ENCODE results near the gene HS1BP3. TPM values are rescaled to one million over a fixed set of nuclear protein-coding genes. Genes with fewer than 3 reads are reported as not detected.

HS1BP3 gene
- polyA plus RNA-seq, 3 donors from 2014 or later = 19.2 to 31.1 (median 25.3) TPM

DNA sequence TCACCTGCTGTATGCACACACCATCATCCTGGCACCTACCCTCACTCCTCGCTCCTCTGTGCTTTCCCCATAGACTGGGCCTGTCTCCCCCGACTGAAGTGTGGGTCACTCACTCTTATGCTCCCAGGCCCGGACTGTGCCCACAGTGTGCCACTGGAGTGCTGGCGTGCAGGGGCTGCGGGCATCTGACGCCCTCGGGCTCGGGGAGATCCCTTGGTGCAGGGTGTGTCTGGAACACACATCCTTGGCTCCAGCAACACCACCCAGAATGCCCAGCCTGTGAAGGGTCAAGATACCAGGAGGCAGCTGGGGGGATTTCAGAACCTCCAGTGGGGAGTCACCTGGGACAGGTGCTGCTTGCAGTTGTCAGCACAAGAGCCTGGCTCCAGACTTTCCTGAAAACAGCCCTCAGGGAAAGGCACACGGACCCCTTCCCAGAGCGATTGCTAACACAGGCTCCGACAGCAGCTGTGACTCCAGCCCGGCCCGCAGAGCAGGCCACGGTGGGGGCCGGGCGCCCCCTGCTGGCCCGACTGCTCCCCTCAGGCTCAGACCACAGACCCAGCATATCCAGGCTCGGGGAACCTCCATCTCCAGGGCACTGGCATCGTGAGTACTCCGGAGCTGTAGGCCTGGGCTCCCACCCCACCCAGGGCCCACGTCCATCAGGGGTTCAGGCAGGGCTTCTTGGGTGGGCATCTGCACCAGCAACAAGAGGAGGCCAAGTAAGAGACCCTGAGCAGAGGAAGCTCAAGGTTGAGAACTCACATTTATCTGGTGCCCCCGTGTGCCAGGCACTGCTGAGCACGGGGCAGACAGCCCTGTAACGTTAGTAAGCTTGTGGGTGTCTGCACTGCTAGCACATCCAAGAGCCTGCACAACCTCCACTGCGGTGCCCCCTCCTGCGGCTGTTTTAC is 8.6 kb downstream of the HS1BP3 start:
- H3K27ac Mint-ChIP-seq = no peak overlapping the region
- peak; percentile 72 to 77 (median 74) for DNase-seq
- no peaks in the 10 kb centered on the region for H3K9me3 Mint-ChIP-seq
- peaks cover 4 to 7% of the 10 kb centered on the region in 2 donors for H3K4me1 Mint-ChIP-seq
- no peak overlapping the region for H3K4me3 Mint-ChIP-seq
- peaks cover 2% of the 10 kb centered on the region in 3 donors for H3K27me3 Mint-ChIP-seq (ENCODE audit: low read depth in 3 of 3)
- peaks cover 7 to 27% (median 19%) of the 10 kb centered on the region in 3 donors for H3K36me3 Mint-ChIP-seq

DNA sequence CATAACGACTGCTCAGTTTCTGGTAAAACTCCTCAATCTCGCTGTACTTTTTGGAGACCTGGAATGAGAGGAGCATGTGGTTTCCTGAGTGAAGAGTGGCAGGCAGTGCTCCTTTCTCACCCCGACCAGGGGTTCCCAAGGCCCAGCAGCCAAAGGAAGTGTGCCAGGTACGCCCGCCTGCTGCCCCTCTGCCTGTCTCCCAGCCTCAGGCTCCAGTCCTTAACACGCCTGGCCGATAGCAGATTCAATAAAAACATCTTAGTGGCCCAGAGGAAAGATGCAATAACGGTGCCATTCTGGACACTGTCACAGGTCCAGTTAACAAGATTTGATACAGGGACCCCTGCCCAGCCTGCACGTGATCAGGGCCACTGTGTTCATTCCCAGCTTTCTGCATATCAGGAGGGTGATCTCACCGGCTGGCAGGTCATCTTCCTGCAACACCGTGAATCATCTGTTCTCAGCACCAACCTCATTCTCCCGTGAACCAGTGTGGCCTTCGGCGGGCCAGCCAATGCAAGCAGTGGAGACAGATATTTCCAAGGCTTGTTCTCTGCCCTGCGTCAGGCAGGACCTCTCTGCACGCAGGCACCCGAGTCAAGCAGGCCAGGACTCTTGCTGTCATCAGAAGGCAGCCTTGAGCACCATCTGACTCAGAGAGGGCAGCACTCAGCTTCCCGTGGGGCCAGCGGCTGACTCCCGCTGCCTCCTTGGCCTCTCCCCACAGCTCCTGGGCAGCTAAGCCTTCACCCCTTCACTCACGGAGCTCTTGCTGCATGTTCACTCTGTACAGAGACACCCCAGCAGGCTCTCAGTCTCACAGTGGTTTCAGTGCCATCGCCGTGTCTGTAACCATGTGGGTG is 9.5 kb downstream of the HS1BP3 start:
- H3K27ac Mint-ChIP-seq = no peak overlapping the region
- H3K27me3 Mint-ChIP-seq (ENCODE audit: low read depth in 3 of 3) = peaks cover 2% of the 10 kb centered on the region in 3 donors
- no peak overlapping the region for H3K4me3 Mint-ChIP-seq
- no peaks in the 10 kb centered on the region for H3K9me3 Mint-ChIP-seq
- peaks cover 7 to 27% (median 19%) of the 10 kb centered on the region in 3 donors for H3K36me3 Mint-ChIP-seq
- H3K4me1 Mint-ChIP-seq = peaks cover 3 to 7% of the 10 kb centered on the region in 2 donors
- DNase-seq = no peak

DNA sequence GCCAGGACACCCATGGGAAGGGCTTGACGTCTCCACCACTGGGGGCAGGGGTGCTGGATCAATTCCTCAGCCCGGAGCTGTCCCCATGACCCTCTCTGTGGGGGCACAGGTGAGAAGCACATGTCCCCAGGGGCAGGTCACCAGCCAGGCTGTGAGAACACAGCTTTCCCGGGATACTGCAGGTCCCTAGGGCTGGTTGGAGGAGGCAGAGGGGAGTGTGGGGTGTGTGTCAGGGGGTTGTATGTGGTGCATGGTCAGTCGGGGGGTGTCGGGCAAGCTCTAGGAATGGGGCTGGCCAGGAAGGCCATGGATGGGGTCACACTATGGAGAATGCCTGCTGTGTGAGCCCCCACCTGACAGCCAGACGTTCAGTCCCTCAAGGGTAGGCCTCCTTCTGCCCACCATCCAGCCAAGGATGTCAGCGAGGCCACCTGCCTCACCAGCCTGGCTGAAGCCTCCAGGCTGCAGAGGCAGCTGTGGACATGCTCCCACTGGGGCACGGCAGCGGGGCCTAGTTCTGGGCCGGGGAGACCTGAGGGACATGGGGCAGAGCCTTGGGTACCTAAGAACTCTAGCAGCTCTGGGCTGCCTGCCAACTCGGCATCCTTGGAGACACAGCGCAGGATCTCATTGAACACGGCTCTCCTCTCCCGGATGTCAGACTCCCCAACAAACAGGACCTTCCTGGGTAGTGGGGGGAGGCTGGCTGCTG is 10.3 kb downstream of the HS1BP3 start:
- Mint-ChIP-seq H3K9me3 (no peaks in the 10 kb centered on the region), H3K4me3 (no peak overlapping the region), H3K4me1 (peaks cover 2 to 12% of the 10 kb centered on the region in 2 donors), H3K36me3 (peaks cover 7 to 28% (median 19%) of the 10 kb centered on the region in 3 donors), H3K27ac (peak overlapping the region in 1 of 6 donors; percentile 55), H3K27me3 (ENCODE audit: low read depth in 3 of 3) (peaks cover 2% of the 10 kb centered on the region in 3 donors)
- no peak for DNase-seq

DNA sequence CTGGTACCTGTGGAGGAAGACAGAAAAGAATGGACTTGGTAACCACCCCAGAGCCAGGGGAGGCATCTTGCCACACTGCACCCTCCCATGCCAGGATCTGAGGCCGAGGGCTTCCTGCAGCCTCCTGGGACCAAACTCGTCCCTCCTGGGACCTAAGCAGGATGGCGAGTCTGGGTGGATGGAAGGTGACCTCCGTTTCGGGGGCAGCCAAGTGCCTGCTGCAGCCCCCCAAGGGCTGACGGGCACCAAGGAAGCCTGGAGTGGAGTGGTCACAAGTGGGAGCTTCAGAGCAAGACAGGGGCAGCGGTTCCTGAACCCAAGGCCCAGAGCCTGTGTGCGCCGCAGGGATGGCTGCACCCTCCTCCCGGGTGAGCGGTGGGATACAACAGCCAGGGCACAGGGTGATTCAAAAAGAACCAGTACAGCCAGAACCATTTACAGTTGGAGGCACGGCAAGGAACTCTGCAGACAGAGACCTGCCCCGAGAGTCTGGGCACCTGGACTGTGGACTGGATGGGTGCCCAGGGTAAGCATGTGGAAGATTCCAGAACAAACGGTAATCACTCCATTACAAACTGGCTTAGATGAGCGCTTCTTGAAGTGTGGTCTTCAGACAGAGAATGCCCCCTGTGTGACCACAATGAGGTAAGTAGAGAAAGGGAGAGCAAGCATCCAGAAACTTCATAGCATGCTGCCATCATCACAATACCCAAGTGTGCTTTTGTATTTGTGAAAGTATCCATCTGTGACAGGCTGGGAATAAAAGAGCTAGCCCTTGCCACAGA is 12.1 kb downstream of the HS1BP3 start:
- Mint-ChIP-seq H3K27ac (no peak overlapping the region), H3K36me3 (peaks cover 7 to 24% (median 13%) of the 10 kb centered on the region in 3 donors), H3K27me3 (ENCODE audit: low read depth in 3 of 3) (peaks cover 0 to 4% (median 2%) of the 10 kb centered on the region in 3 donors)

DNA sequence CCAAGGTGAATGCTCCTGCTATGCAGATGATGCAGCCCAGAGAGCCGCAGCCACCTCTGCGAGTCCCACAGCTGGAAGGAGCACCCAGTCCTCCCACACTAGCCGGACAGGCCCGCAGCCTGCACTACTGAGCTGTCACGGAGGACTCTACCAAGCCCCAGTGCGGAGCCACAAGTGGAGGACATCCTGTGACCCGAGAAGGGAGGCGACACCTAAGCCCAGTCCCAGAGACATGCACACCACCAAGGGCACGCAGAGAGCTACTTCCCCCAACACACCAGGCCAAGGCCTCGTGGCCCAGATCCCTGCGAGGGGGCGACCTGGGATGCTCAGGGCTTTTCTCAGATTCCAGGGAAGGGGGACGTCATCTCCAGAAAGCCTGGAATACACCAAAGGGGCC is 12.9 kb downstream of the HS1BP3 start:
- no peak for DNase-seq
- H3K27me3 Mint-ChIP-seq (ENCODE audit: low read depth in 3 of 3) = peaks cover 0 to 4% (median 2%) of the 10 kb centered on the region in 3 donors
- H3K4me3 Mint-ChIP-seq = no peak overlapping the region
- H3K9me3 Mint-ChIP-seq = no peaks in the 10 kb centered on the region
- no peak overlapping the region for H3K27ac Mint-ChIP-seq
- peaks cover 7 to 16% (median 9%) of the 10 kb centered on the region in 3 donors for H3K36me3 Mint-ChIP-seq
- peaks cover 9 to 16% of the 10 kb centered on the region in 2 donors for H3K4me1 Mint-ChIP-seq

More for the DNA sequence above, 12.1 kb downstream of the HS1BP3 start:
- H3K9me3 Mint-ChIP-seq = no peaks in the 10 kb centered on the region
- no peak for DNase-seq
- peaks cover 7 to 15% of the 10 kb centered on the region in 2 donors for H3K4me1 Mint-ChIP-seq
- H3K4me3 Mint-ChIP-seq = no peak overlapping the region

DNA sequence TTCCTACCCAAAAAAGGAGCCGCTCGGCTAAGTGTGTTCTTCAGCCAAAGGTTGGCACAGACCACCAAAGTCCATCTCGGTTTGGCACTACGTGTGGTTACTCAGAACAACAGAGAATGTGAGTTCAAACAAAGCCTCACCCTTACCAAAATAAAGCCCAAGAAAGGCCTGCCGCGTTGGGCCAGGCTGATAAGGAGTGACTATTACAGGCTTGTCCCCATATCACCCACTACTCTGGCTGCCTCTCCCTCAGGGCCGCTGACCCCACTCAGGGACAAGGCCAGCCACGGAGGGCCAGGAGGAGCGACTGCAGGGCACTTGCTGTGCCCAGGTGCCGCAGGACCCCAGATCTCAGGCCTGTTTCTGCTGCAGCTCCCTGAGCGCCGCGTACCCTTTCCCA is 13.8 kb downstream of the HS1BP3 start:
- Mint-ChIP-seq H3K4me3 (no peak overlapping the region), H3K36me3 (peaks cover 7 to 15% (median 9%) of the 10 kb centered on the region in 3 donors), H3K9me3 (no peaks in the 10 kb centered on the region), H3K4me1 (peaks cover 7 to 16% of the 10 kb centered on the region in 2 donors), H3K27ac (no peak overlapping the region), H3K27me3 (ENCODE audit: low read depth in 3 of 3) (peaks cover 0 to 4% (median 2%) of the 10 kb centered on the region in 3 donors)
- DNase-seq = no peak

DNA sequence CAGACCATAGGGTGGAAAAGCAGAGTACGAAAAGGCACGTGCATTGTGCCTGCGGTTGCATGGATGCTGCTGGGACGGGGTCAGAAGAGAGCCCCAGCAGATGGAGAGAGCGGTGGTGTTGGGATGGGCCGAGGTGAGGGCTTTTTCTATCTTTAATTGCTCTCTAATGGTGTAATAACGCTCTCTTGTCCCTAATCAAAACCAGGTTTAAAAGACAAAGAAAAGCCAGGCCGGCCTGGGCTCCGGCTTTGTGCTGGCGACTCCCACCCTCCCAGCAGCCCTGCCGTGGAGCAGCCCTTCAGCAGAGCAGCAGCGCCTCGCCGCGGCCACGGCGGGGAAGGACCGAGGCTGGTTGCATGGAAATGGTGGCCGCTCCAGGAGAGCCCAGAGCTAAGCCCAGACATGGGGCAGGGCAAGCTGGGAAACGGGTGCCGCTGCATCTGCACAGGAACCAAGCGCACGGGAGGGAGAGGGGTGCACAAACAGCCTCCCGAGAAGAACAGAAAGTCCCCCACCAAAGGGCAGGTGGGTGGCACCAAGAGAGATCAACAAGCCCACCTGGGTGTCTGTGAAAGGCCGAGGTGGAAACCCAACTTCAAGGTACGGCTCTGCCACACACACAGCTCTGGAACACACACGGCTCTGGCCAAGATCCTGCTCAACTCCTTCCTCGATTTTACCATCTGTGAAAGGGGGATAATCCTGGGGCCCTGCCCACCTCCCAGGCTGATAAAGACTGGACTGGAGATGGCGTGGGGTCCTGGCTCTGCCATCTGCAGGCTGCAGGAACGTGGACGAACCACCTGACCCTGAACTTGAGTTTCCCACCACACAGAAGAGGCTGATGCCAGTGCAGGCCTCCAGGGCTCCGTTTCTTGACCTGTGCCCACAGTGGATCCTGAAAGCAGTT is 15.0 kb downstream of the HS1BP3 start:
- Mint-ChIP-seq H3K27me3 (ENCODE audit: low read depth in 3 of 3) (peaks cover 0 to 2% (median 2%) of the 10 kb centered on the region in 3 donors), H3K4me3 (no peak overlapping the region), H3K9me3 (no peaks in the 10 kb centered on the region), H3K4me1 (peaks cover 7 to 23% of the 10 kb centered on the region in 2 donors), H3K36me3 (peaks cover 7 to 18% (median 9%) of the 10 kb centered on the region in 3 donors), H3K27ac (peak overlapping the region in 1 of 6 donors; percentile 9)
- peak; percentile 54 to 61 (median 57) for DNase-seq

DNA sequence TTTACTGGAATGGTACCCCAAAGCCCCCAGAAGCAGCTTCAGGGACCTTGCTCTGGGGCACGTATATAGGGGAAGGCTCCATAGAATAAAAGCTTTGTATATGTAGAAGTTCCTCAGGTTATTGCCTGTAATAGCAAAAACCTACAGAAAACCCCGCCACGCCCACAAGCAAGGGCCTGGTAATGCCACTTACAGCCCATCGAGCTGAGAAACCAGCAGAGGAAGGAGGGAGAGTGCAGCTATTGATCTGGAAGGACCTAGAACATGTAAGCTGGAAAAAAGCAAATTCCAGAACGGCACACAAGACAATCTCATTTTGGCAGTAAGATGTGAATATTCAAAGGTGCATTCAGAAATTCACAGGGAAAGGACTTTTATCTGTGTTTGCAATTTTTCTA is 15.8 kb downstream of the HS1BP3 start:
- H3K27ac Mint-ChIP-seq = peak overlapping the region in 1 of 6 donors; percentile 53
- peaks cover 7 to 22% (median 9%) of the 10 kb centered on the region in 3 donors for H3K36me3 Mint-ChIP-seq

DNA sequence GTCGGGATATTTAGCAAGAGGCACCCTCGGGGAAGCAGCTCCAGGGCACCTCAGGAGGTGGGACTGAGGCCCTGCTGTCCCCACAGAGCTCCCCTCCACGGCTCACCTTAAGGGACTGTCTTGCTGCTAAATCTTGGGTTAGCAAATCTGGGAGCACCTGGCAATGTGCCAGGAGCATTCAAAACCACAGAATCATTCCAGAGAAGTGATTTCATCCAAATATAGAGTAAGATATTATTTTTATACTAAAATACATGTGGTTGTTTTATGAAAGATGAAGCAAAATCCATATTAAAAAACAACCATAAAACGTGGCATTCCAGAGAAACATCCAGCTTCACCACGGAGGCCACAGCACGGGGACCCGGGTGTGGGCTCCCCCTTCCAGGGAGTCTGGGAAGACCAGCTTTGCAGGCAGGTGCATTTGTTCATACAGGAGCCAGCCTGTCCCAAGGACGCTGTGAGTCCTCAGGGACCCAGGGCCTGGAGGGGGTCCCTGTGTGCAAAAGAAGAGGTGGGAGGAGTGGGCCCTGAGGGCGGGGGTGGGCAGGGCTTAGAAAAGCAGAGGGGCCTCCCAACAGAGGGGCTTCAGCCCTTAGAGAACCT is 16.3 kb downstream of the HS1BP3 start:
- no peaks in the 10 kb centered on the region for H3K9me3 Mint-ChIP-seq
- H3K4me3 Mint-ChIP-seq = no peak overlapping the region
- DNase-seq = no peak
- peaks cover 7 to 23% of the 10 kb centered on the region in 2 donors for H3K4me1 Mint-ChIP-seq
- peaks cover 6 to 21% (median 9%) of the 10 kb centered on the region in 3 donors for H3K36me3 Mint-ChIP-seq
- H3K27ac Mint-ChIP-seq = peak overlapping the region in 2 of 6 donors; percentile 76 to 79
- H3K27me3 Mint-ChIP-seq (ENCODE audit: low read depth in 3 of 3) = peaks cover 0 to 2% (median 2%) of the 10 kb centered on the region in 3 donors

More for the DNA sequence above, 15.8 kb downstream of the HS1BP3 start:
- Mint-ChIP-seq H3K4me3 (no peak overlapping the region), H3K27me3 (ENCODE audit: low read depth in 3 of 3) (peaks cover 0 to 2% (median 2%) of the 10 kb centered on the region in 3 donors), H3K4me1 (peaks cover 7 to 23% of the 10 kb centered on the region in 2 donors), H3K9me3 (no peaks in the 10 kb centered on the region)
- DNase-seq = no peak

DNA sequence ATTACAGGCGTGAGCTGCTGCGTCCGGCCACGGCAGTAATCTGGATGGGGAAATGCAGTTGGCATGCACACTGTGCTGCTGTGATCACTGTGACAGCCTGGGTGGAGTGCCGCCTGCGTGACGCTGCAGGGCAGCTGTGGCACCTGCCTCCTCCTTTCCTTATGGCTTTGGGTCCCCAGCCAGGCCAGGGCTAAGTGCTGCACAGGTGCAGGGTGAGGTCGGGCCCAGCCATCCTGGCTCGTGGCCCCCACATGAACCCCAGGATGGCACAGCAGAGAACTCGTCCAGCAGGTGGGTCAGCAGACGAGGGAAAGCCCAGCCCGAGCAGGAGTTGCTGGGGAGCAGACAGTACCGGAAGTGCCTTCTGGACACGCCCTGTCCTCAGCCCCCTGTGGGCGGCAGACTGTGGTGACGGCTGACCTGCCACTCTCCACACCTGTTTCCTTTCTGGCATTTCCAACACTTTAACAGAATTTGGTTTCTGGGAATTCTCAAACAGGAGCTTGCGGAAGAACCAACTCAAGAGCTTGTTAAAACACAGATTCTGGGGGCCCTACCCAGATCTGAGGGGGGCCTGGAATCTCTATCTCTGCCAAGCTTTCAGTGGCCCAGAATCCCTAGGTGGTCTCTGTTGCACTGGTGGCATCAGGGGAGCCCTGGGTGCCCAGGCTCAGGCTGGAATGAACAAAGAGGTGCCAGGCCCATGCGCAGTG is 16.9 kb downstream of the HS1BP3 start:
- H3K27me3 Mint-ChIP-seq (ENCODE audit: low read depth in 3 of 3) = peaks cover 0 to 2% (median under 1%) of the 10 kb centered on the region in 3 donors
- peaks cover 7 to 23% of the 10 kb centered on the region in 2 donors for H3K4me1 Mint-ChIP-seq
- peak overlapping the region in 3 of 5 donors; percentile 44 to 56 (median 47) for H3K4me3 Mint-ChIP-seq
- peaks cover 3 to 15% (median 5%) of the 10 kb centered on the region in 3 donors for H3K36me3 Mint-ChIP-seq
- no peaks in the 10 kb centered on the region for H3K9me3 Mint-ChIP-seq
- DNase-seq = peak; percentile 10 to 24 (median 21)
- H3K27ac Mint-ChIP-seq = peak overlapping the region in 5 of 6 donors; percentile 34 to 79 (median 58)

DNA sequence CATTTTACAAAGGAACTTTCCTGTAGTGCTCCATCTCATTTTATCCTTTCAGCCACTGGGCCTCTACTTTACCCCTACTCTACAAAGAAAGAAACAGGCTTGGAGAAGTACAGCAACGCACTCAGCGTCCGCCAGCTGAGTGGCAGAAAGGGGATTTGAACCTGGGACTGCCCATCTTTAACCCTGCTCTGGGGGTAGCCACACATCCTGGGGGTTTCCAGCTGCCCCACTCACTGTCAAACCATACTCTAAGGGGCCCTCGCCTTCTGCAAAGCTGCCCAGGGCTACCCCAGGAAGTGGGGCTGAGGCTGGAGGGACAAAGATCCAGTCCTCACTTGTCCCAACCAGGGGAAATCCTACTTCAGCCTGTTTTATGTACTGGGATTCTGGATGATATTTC is 17.9 kb downstream of the HS1BP3 start:
- Mint-ChIP-seq H3K36me3 (peaks cover 5 to 19% (median 7%) of the 10 kb centered on the region in 3 donors), H3K4me3 (no peak overlapping the region), H3K9me3 (no peaks in the 10 kb centered on the region), H3K4me1 (peaks cover 8 to 23% of the 10 kb centered on the region in 2 donors), H3K27me3 (ENCODE audit: low read depth in 3 of 3) (peaks cover 0 to 2% (median 0%) of the 10 kb centered on the region in 3 donors), H3K27ac (peak overlapping the region in 1 of 6 donors; percentile 76)
- no peak for DNase-seq

Measured in immature natural killer cell (primary cell).